PC-3 (cell line): ENCODE results near the gene CACNA1H.

Experiments used
- CTCF ChIP-seq: fragments of 300-600 bp; sonication (generic); conservative IDR thresholded peaks from 2 replicates; pipeline ENCODE4 v1.5.1; 2017; ENCODE audit warnings: antibody characterized with exemption, low read depth, mild to moderate bottlenecking, low read length
- EZH2 ChIP-seq: fragments of 300-600 bp; sonication (generic); IDR thresholded peaks from one replicate; pipeline ENCODE4 v1.6.1; 2017; ENCODE audit warnings: antibody characterized with exemption, mild to moderate bottlenecking, low read length; ENCODE audit not compliant: unreplicated experiment
- EZH2phosphoT487 ChIP-seq: fragments of 300-600 bp; sonication (generic); IDR thresholded peaks from 2 replicates; pipeline ENCODE4 v1.6.1; 2018; ENCODE audit warnings: mild to moderate bottlenecking, antibody characterized with exemption, low read length, borderline replicate concordance

- TF ChIP-seq CTCF (no peak), EZH2phosphoT487 (no peak), EZH2 (no peak)
These were observed 28.6 kb upstream of the CACNA1H start for GRCh38 chr16:1124291-1124690.
